ENCODE results near the gene CACNB2. TPM values are rescaled to one million over a fixed set of nuclear protein-coding genes. Genes with fewer than 3 reads are reported as not detected.

The CACNB2 gene
- polyA plus RNA-seq, 2 of the 4 experiments (the other 2 are of a cell fraction), result not detected

GRCh38 chr10:18479502-18479901, 339.3 kb downstream of the CACNB2 start:
- no peak overlapping the region for H3K4me2 ChIP-seq
- H3K9me3 ChIP-seq, result no peaks in the 10 kb centered on the region
- DNase-seq (ENCODE audit: low read depth in 1 of 2, low spot score in 1 of 2) (no peak), ATAC-seq (no peak), FAIRE-seq (no peak)
- TF ChIP-seq MAZ (IDR thresholded peaks at IDR 0.05; ENCODE audit: borderline replicate concordance, low read depth, low read length) (no peak), CTCF (IDR thresholded peaks at IDR 0.05) (no peak), ATOH8 (CRISPR knock-in tag; IDR thresholded peaks at IDR 0.05; ENCODE audit: low read depth) (no peak), FOSL2 (IDR thresholded peaks at IDR 0.05) (no peak), FOSL2 (CRISPR knock-in tag; IDR thresholded peaks at IDR 0.05) (no peak), GATA3 (IDR thresholded peaks at IDR 0.05; ENCODE audit: borderline replicate concordance) (no peak), NPAS2 (CRISPR knock-in tag; IDR thresholded peaks at IDR 0.05; ENCODE audit: borderline replicate concordance) (no peak), ESRRA (IDR thresholded peaks at IDR 0.05; ENCODE audit: borderline replicate concordance, low read length) (no peak), RNF2 (IDR thresholded peaks at IDR 0.05; ENCODE audit: borderline replicate concordance, low read depth) (no peak), EP300 (IDR thresholded peaks at IDR 0.05) (no peak), JUN (IDR thresholded peaks at IDR 0.05) (no peak)
- ChIA-PET POLR2A (no interaction called here), CTCF (no interaction called here)
- no peaks in the 10 kb centered on the region for H3K4me1 ChIP-seq
- H3K4me3 ChIP-seq, result no peak overlapping the region
- H3K27ac ChIP-seq, result no peak overlapping the region
- 73% methylated on average over 5 of the region's 6 CpGs for WGBS (ENCODE audit: missing lambda C conversion rate)

DNA sequence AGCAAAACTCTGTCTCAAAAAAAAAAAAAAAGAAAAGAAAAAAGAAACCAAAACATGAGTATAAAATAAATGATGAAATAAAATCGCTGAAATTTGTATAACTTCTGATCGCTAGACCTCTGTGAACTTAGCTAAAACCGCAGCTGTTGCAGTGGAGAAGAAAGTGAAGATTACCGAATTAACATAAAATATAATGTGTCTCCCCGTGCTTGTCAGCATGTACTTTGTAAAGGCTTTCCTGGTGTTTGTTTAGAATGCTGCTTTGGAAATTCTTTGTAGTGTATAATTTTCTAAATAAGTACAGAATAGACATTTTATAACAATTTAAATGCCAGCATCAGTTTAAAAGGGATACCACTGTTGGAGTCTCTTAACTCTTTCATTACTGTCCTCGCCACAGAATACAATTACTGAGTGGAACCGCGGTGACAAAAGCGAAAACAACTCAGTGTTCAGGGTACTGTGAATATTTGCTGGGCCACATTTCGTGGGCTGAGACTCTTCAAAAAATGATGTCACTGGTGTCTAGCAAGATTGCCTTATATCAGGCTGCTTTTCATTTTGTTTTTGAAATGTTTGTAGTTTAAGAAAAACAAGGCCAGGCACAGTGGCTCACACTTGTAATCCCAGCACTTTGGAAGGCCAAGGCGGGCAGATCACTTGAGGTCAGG, 343.4 kb downstream of the CACNB2 start:
- TF ChIP-seq ZSCAN20 (CRISPR knock-in tag; IDR thresholded peaks at IDR 0.05) (no peak), KDM5A (IDR thresholded peaks at IDR 0.05) (no peak), MYC (IDR thresholded peaks at IDR 0.05; ENCODE audit: borderline replicate concordance, low read length) (no peak), RCOR1 (IDR thresholded peaks at IDR 0.05; ENCODE audit: low read depth, low read length) (no peak), ZNF302 (CRISPR knock-in tag; IDR thresholded peaks at IDR 0.05) (no peak), RFX5 (IDR thresholded peaks at IDR 0.05) (no peak), SREBF2 (IDR thresholded peaks at IDR 0.05) (no peak)
- ChIA-PET POLR2A (no interaction called here), CTCF (no interaction called here)
- H3K4me3 ChIP-seq, result no peak overlapping the region
- no peak for FAIRE-seq
- H3K9me3 ChIP-seq, result no peaks in the 10 kb centered on the region
- DNase-seq (ENCODE audit: low read depth in 1 of 2, low spot score in 1 of 2), result no peak
- WGBS (ENCODE audit: missing lambda C conversion rate), result 66% methylated on average over 11 of the region's 11 CpGs
- no peak overlapping the region for H3K4me2 ChIP-seq
- no peak for ATAC-seq
- H3K27ac ChIP-seq, result no peak overlapping the region
- no peaks in the 10 kb centered on the region for H3K4me1 ChIP-seq

GRCh38 chr10:18486438-18486837, 346.2 kb downstream of the CACNB2 start:
- ATAC-seq (no peak), DNase-seq (ENCODE audit: low read depth in 1 of 2, low spot score in 1 of 2) (no peak), FAIRE-seq (no peak)
- Histone ChIP-seq H3K9me3 (no peaks in the 10 kb centered on the region), H3K4me1 (no peaks in the 10 kb centered on the region), H3K27ac (no peak overlapping the region), H3K4me2 (no peak overlapping the region), H3K4me3 (no peak overlapping the region)
- 97% methylated on average over 3 of the region's 3 CpGs for WGBS (ENCODE audit: missing lambda C conversion rate)
- CTCF ChIA-PET, result no interaction called here
- POLR2A ChIA-PET, result no interaction called here
- no peak for TF ChIP-seq REST (IDR thresholded peaks at IDR 0.05)
- TF ChIP-seq JUNB (IDR thresholded peaks at IDR 0.05), result no peak
- TF ChIP-seq HEYL (CRISPR knock-in tag; IDR thresholded peaks at IDR 0.05), result no peak
- TF ChIP-seq ZFP36 (IDR thresholded peaks at IDR 0.05; ENCODE audit: borderline replicate concordance, partially characterized antibody), result no peak
- TF ChIP-seq EHMT2 (IDR thresholded peaks at IDR 0.05; ENCODE audit: low read depth), result no peak
- no peak for TF ChIP-seq JUN (IDR thresholded peaks at IDR 0.05)
- no peak for TF ChIP-seq RNF2 (IDR thresholded peaks at IDR 0.05; ENCODE audit: borderline replicate concordance, low read depth)
- TF ChIP-seq, protein P1, sequence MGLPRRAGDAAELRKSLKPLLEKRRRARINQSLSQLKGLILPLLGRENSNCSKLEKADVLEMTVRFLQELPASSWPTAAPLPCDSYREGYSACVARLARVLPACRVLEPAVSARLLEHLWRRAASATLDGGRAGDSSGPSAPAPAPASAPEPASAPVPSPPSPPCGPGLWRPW (IDR thresholded peaks at IDR 0.05), result no peak
- no peak for TF ChIP-seq CTCF (IDR thresholded peaks at IDR 0.05)

Measured in A549 (cell line).